HG03469 (cell line): ENCODE results near the gene TEX26.
"Not testable (repeated sequence)": the region's sequence is repeated elsewhere in the genome, so short reads cannot be mapped to it uniquely, and the experiment has no call there.

Experiments
- ATAC-seq: cut with Tn5 transposase; IDR thresholded peaks from one replicate; pipeline ENCODE4 v1.9.1; 2021; ENCODE audit warnings: mild to moderate bottlenecking, moderate library complexity, moderate number of reproducible peaks; ENCODE audit not compliant: unreplicated experiment

The TEX26 gene

GRCh38 chr13:30918662-30919405, 13.6 kb upstream of the TEX26 start:
- ATAC-seq, result no peak

GRCh38 chr13:30920162-30920909, 12.1 kb upstream of the TEX26 start:
- no peak for ATAC-seq

GRCh38 chr13:30923418-30923817, 9.0 kb upstream of the TEX26 start:
- no peak for ATAC-seq

GRCh38 chr13:30924721-30925120, 7.7 kb upstream of the TEX26 start:
- no peak for ATAC-seq

GRCh38 chr13:30925429-30925828, 7.0 kb upstream of the TEX26 start:
- no peak for ATAC-seq

GRCh38 chr13:30926781-30927180, 5.7 kb upstream of the TEX26 start:
- ATAC-seq, result no peak

GRCh38 chr13:30927188-30927587, 5.3 kb upstream of the TEX26 start:
- ATAC-seq, result not testable (repeated sequence)

- ATAC-seq, result no peak
Measured at GRCh38 chr13:30927595-30927994, 4.9 kb upstream of the TEX26 start.

- ATAC-seq, result no peak
Measured at GRCh38 chr13:30928978-30929377, 3.5 kb upstream of the TEX26 start.

GRCh38 chr13:30933354-30933670, 856 bp downstream of the TEX26 start:
- ATAC-seq, result no peak

GRCh38 chr13:30934381-30934780, 1.9 kb downstream of the TEX26 start:
- ATAC-seq, result no peak

GRCh38 chr13:30934803-30935202, 2.3 kb downstream of the TEX26 start:
- no peak for ATAC-seq

GRCh38 chr13:30936971-30937370, 4.5 kb downstream of the TEX26 start:
- no peak for ATAC-seq

GRCh38 chr13:30943881-30944280, 11.4 kb downstream of the TEX26 start:
- no peak for ATAC-seq

GRCh38 chr13:30957258-30957943, 24.9 kb downstream of the TEX26 start:
- no peak for ATAC-seq

- ATAC-seq, result no peak
Measured at GRCh38 chr13:30959678-30960077, 27.2 kb downstream of the TEX26 start.

GRCh38 chr13:30963791-30964190, 31.3 kb downstream of the TEX26 start:
- ATAC-seq, result no peak

GRCh38 chr13:30965380-30965779, 32.9 kb downstream of the TEX26 start:
- no peak for ATAC-seq

- no peak for ATAC-seq
Measured at GRCh38 chr13:30966101-30966500, 33.6 kb downstream of the TEX26 start.

GRCh38 chr13:30968846-30969245, 36.4 kb downstream of the TEX26 start:
- no peak for ATAC-seq

GRCh38 chr13:30971575-30971974, 39.1 kb downstream of the TEX26 start:
- no peak for ATAC-seq

- no peak for ATAC-seq
Measured at GRCh38 chr13:30972888-30973377, 40.5 kb downstream of the TEX26 start.
